ENCODE measurements around the gene DDX10.
A peak's percentile ranks its signal among the peaks of the same experiment; 100 is the strongest.

Gene DDX10

DNA sequence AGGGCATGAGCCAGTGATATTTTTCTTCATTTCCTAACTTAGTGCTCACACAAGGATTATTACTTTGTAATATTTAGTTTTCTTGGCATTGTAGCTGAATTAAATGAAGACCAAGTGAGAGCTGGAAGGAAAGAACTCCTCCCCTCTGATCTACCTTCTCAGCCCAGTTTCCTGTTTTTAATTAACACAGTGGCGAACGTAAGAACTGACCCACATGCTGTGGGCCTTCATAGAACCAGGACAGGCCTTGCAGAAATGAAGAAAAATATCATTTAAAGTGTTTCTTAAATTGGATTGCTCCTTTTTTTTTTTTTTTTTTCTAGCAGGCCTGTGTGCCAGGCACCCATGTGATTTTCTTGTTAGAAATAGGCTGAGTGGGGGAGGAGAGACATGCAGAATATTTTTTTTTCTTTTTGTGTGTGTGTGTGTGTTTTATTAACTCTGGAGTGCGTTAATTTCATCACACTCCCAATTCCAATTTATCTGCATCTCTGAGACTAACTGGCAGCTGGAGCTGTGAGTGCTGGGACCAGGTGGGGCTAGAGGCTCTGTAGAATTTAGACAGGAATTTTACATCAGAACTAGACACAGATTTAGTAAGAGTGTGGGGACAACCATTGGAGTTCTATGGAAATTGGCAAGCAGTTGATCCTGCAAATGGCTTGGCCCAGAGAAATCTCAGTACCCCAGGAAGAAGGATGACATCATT is 320.5 kb downstream of the DDX10 start:
- Histone ChIP-seq H3K9ac (ENCODE audit: insufficient read length) (peak overlapping the region; percentile 46), H3K27ac (no peak overlapping the region), H3K36me3 (ENCODE audit: insufficient read depth, low read length) (no peaks in the 10 kb centered on the region), H3K9me3 (ENCODE audit: low read depth, low read length) (no peaks in the 10 kb centered on the region), H3K4me3 (no peak overlapping the region)
- no peak for TF ChIP-seq POLR2AphosphoS5 (IDR thresholded peaks at IDR 0.05; ENCODE audit: borderline replicate concordance, low read depth, low read length)
- no peak for TF ChIP-seq FOXP2 (optimal IDR thresholded peaks at IDR 0.05; ENCODE audit: control extremely low read depth, extremely low read length, insufficient read depth)
- no peak for TF ChIP-seq EZH2 (IDR thresholded peaks at IDR 0.05)
- DNase-seq (ENCODE audit: low read depth, low spot score), result no peak

DNA sequence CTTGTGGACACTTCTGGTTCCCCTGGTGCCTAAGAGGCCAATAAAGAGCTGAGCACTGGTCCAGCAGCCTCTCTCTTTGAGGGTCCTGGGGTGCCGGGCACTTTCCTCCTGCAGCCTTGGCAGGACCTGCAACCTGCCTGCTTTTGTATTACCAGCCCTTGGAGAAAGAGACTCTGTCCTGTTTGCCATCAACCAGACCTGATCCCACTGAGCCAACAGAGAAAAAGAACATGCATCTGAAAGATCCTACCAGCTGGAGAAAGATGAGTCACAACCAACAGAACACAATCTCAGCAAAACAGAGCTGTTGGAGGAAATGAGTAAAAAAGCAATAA is 321.0 kb downstream of the DDX10 start:
- Histone ChIP-seq H3K4me3 (no peak overlapping the region), H3K27ac (no peak overlapping the region), H3K36me3 (ENCODE audit: insufficient read depth, low read length) (no peaks in the 10 kb centered on the region), H3K9me3 (ENCODE audit: low read depth, low read length) (no peaks in the 10 kb centered on the region), H3K9ac (ENCODE audit: insufficient read length) (no peak overlapping the region)
- TF ChIP-seq FOXP2 (optimal IDR thresholded peaks at IDR 0.05; ENCODE audit: control extremely low read depth, extremely low read length, insufficient read depth), result no peak
- no peak for DNase-seq (ENCODE audit: low read depth, low spot score)
